ENCODE measurements around the gene SNAI3. TPM values are rescaled to one million over a fixed set of nuclear protein-coding genes. Genes with fewer than 3 reads are reported as not detected.
A peak's percentile ranks its signal among the peaks of the same experiment; 100 is the strongest.

The SNAI3 gene
- total RNA-seq, 6 experiments from 2014 or later: 0.15 to 0.98 (median 0.35) TPM

GRCh38 chr16:88646345-88647034 is 39.8 kb downstream of the SNAI3 start:
- no peak overlapping the region for H3K27ac ChIP-seq
- no peak for ATAC-seq
- no peaks in the 10 kb centered on the region for H3K9me3 ChIP-seq
- peak in 1 of 3 donors; percentile 44 for DNase-seq
- intact Hi-C loops (cut with DNase I): no loop called here
- no peaks in the 10 kb centered on the region for H3K4me1 ChIP-seq
- H3K36me3 ChIP-seq: no peaks in the 10 kb centered on the region
- TF ChIP-seq POLR2A (IDR thresholded peaks at IDR 0.05): no peak
- TF ChIP-seq, protein P1, sequence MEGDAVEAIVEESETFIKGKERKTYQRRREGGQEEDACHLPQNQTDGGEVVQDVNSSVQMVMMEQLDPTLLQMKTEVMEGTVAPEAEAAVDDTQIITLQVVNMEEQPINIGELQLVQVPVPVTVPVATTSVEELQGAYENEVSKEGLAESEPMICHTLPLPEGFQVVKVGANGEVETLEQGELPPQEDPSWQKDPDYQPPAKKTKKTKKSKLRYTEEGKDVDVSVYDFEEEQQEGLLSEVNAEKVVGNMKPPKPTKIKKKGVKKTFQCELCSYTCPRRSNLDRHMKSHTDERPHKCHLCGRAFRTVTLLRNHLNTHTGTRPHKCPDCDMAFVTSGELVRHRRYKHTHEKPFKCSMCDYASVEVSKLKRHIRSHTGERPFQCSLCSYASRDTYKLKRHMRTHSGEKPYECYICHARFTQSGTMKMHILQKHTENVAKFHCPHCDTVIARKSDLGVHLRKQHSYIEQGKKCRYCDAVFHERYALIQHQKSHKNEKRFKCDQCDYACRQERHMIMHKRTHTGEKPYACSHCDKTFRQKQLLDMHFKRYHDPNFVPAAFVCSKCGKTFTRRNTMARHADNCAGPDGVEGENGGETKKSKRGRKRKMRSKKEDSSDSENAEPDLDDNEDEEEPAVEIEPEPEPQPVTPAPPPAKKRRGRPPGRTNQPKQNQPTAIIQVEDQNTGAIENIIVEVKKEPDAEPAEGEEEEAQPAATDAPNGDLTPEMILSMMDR (IDR thresholded peaks at IDR 0.05): no peak
- no peak overlapping the region for H3K4me3 ChIP-seq
- no CpG with 5 or more reads among the region's 28 CpGs for WGBS (ENCODE audit: insufficient coverage, low coverage, low lambda C conversion rate, missing lambda C conversion rate)
- no peaks in the 10 kb centered on the region for H3K27me3 ChIP-seq

GRCh38 chr16:88645941-88646340 is 40.4 kb downstream of the SNAI3 start:
- no peak overlapping the region for H3K27ac ChIP-seq
- no CpG with 5 or more reads among the region's 23 CpGs for WGBS (ENCODE audit: insufficient coverage, low coverage, low lambda C conversion rate, missing lambda C conversion rate)
- H3K4me3 ChIP-seq: no peak overlapping the region
- ATAC-seq (no peak), DNase-seq (peak in 1 of 3 donors; percentile 43)
- no peaks in the 10 kb centered on the region for H3K36me3 ChIP-seq
- no peaks in the 10 kb centered on the region for H3K4me1 ChIP-seq
- intact Hi-C loops (cut with DNase I): no loop called here
- TF ChIP-seq, protein P1 (IDR thresholded peaks at IDR 0.05): no peak
- H3K9me3 ChIP-seq: no peaks in the 10 kb centered on the region
- H3K27me3 ChIP-seq: no peaks in the 10 kb centered on the region

- no peaks in the 10 kb centered on the region for H3K27me3 ChIP-seq
- no peak for ATAC-seq
- no peaks in the 10 kb centered on the region for H3K9me3 ChIP-seq
- DNase-seq: no peak
- no peaks in the 10 kb centered on the region for H3K4me1 ChIP-seq
- WGBS (ENCODE audit: insufficient coverage, low coverage, low lambda C conversion rate, missing lambda C conversion rate): no CpG with 5 or more reads among the region's 16 CpGs
- TF ChIP-seq, protein P1 (IDR thresholded peaks at IDR 0.05): no peak
- TF ChIP-seq POLR2A (IDR thresholded peaks at IDR 0.05): no peak
- H3K27ac ChIP-seq: no peak overlapping the region
- no peak overlapping the region for H3K4me3 ChIP-seq
- no peaks in the 10 kb centered on the region for H3K36me3 ChIP-seq
- intact Hi-C loops (cut with DNase I): no loop called here
Measured at GRCh38 chr16:88645455-88645854, 40.9 kb downstream of the SNAI3 start.

- no peak for ATAC-seq
- H3K36me3 ChIP-seq: no peaks in the 10 kb centered on the region
- intact Hi-C loops (cut with DNase I): no loop called here
- no peak overlapping the region for H3K4me3 ChIP-seq
- DNase-seq: no peak
- TF ChIP-seq, protein P1 (IDR thresholded peaks at IDR 0.05): no peak
- TF ChIP-seq POLR2A (IDR thresholded peaks at IDR 0.05): no peak
- WGBS (ENCODE audit: insufficient coverage, low coverage, low lambda C conversion rate, missing lambda C conversion rate): no CpG with 5 or more reads among the region's 9 CpGs
- no peaks in the 10 kb centered on the region for H3K4me1 ChIP-seq
- no peaks in the 10 kb centered on the region for H3K27me3 ChIP-seq
- no peak overlapping the region for H3K27ac ChIP-seq
- H3K9me3 ChIP-seq: no peaks in the 10 kb centered on the region
Measured at GRCh38 chr16:88643644-88643932, 42.7 kb downstream of the SNAI3 start.
